ENCODE results near the gene ANTXR1. TPM values are rescaled to one million over a fixed set of nuclear protein-coding genes. Genes with fewer than 3 reads are reported as not detected.
"Not testable (repeated sequence)": the region's sequence is repeated elsewhere in the genome, so short reads cannot be mapped to it uniquely, and the experiment has no call there.

ANTXR1 gene
- total RNA-seq, 1 donor from 2014 or later = 144 TPM

DNA sequence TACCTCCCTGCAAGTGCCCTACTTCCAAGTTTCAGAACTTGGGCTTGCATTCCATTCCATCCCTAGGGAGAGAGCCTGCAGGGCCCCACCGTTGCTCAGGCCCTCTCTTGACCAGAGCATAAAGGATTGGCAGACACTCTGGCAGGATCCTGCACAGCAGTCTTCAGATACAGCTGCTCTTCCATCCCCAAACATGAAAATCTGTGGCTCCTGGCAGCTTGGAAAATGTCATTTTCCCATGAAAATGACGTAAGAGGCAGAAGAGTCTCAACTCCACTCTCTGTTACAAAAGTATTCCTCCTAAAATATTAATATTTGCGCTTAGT is 211.5 kb downstream of the ANTXR1 start:
- H3K27ac Mint-ChIP-seq = peak overlapping the region; percentile 47
- H3K36me3 Mint-ChIP-seq = peaks cover 28% of the 10 kb centered on the region
- no peaks in the 10 kb centered on the region for H3K27me3 Mint-ChIP-seq (ENCODE audit: low read depth)
- DNase-seq (ENCODE audit: low spot score in 2 of 2, unreplicated experiment in 2 of 2) = no peak
- TF ChIP-seq, protein P1, sequence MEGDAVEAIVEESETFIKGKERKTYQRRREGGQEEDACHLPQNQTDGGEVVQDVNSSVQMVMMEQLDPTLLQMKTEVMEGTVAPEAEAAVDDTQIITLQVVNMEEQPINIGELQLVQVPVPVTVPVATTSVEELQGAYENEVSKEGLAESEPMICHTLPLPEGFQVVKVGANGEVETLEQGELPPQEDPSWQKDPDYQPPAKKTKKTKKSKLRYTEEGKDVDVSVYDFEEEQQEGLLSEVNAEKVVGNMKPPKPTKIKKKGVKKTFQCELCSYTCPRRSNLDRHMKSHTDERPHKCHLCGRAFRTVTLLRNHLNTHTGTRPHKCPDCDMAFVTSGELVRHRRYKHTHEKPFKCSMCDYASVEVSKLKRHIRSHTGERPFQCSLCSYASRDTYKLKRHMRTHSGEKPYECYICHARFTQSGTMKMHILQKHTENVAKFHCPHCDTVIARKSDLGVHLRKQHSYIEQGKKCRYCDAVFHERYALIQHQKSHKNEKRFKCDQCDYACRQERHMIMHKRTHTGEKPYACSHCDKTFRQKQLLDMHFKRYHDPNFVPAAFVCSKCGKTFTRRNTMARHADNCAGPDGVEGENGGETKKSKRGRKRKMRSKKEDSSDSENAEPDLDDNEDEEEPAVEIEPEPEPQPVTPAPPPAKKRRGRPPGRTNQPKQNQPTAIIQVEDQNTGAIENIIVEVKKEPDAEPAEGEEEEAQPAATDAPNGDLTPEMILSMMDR (IDR thresholded peaks at IDR 0.05; ENCODE audit: unreplicated experiment) = no peak
- peaks cover 11% of the 10 kb centered on the region for H3K4me1 Mint-ChIP-seq
- no peaks in the 10 kb centered on the region for H3K9me3 Mint-ChIP-seq
- H3K4me3 Mint-ChIP-seq = no peak overlapping the region

DNA sequence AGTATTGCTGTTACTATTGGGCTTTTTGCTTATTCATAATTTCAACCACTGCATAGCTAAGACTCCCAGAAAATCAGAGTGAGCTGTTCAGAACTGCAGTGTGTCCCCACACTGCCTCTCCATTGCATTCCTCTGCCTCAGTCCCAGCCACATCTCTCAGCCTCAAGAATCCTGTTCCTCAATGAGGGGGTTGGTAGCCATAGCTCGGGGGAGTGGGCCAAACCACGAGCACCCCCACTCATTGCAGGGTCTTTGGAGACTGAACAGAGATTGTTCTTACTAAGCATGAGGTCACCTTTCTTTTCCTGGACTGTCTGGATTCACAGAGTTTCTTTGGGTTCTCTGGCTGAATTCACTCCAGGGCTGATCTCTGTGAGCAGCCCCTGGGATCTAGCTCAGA is 213.0 kb downstream of the ANTXR1 start:
- no peak overlapping the region for H3K4me3 Mint-ChIP-seq
- peaks cover 34% of the 10 kb centered on the region for H3K36me3 Mint-ChIP-seq
- peaks cover 2% of the 10 kb centered on the region for H3K9me3 Mint-ChIP-seq
- H3K4me1 Mint-ChIP-seq = peaks cover 11% of the 10 kb centered on the region
- H3K27ac Mint-ChIP-seq = no peak overlapping the region
- no peak for DNase-seq (ENCODE audit: low spot score in 2 of 2, unreplicated experiment in 2 of 2)
- TF ChIP-seq, protein P1 (IDR thresholded peaks at IDR 0.05; ENCODE audit: unreplicated experiment) = no peak
- H3K27me3 Mint-ChIP-seq (ENCODE audit: low read depth) = no peaks in the 10 kb centered on the region

GRCh38 chr2:69226903-69227302 is 213.9 kb downstream of the ANTXR1 start:
- DNase-seq (ENCODE audit: low spot score in 2 of 2, unreplicated experiment in 2 of 2) = no peak
- TF ChIP-seq, protein P1 (IDR thresholded peaks at IDR 0.05; ENCODE audit: unreplicated experiment) = no peak
- H3K4me1 Mint-ChIP-seq = peaks cover 11% of the 10 kb centered on the region
- H3K27ac Mint-ChIP-seq = no peak overlapping the region
- H3K36me3 Mint-ChIP-seq = peaks cover 41% of the 10 kb centered on the region
- no peak overlapping the region for H3K4me3 Mint-ChIP-seq
- H3K27me3 Mint-ChIP-seq (ENCODE audit: low read depth) = no peaks in the 10 kb centered on the region
- H3K9me3 Mint-ChIP-seq = peaks cover 5% of the 10 kb centered on the region

DNA sequence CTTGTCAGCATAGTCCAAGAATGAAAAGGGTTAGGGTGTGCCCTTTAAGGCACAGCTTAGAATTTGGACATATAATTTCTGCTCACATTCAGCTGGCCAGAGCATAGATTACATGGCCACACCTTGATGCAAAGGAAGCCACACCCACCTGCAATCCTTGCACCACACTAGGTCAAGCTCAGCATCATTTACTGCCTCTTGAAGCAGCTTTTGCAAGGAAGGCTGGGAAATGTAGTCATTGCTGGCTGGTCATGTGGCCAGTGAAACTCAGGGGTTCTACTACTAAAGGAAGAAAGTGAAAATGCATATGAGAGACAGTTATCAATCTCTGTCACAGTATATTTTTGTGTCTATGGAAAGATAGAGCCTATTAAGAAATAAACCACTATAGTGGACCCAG is 214.7 kb downstream of the ANTXR1 start:
- H3K36me3 Mint-ChIP-seq = peaks cover 41% of the 10 kb centered on the region
- H3K9me3 Mint-ChIP-seq = peaks cover 5% of the 10 kb centered on the region
- no peak overlapping the region for H3K4me3 Mint-ChIP-seq
- DNase-seq (ENCODE audit: low spot score in 2 of 2, unreplicated experiment in 2 of 2) = no peak
- H3K4me1 Mint-ChIP-seq = peaks cover 6% of the 10 kb centered on the region
- H3K27me3 Mint-ChIP-seq (ENCODE audit: low read depth) = no peaks in the 10 kb centered on the region
- H3K27ac Mint-ChIP-seq = no peak overlapping the region
- TF ChIP-seq, protein P1 (IDR thresholded peaks at IDR 0.05; ENCODE audit: unreplicated experiment) = no peak

DNA sequence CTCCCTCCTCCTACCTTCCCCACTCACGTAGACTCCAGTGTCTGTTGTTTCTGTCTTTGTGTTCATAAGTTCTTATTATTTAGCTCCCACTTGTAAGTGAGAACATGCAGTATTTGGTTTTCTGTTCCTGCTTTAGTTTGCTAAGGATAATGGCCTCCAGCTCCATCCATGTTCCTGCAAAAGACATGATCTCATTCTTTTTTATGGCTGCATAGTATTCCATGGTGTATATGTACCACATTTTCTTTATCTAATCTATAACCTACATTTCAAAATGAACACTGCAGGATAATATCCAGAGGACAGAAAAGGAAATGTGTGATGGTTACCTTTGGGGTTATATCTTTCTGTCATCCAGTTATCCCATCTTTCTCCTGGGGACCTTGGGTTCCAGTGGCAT is 218.0 kb downstream of the ANTXR1 start:
- H3K27ac Mint-ChIP-seq; H3K4me3 Mint-ChIP-seq; H3K27me3 Mint-ChIP-seq (ENCODE audit: low read depth); DNase-seq (ENCODE audit: low spot score in 2 of 2, unreplicated experiment in 2 of 2); H3K4me1 Mint-ChIP-seq; H3K9me3 Mint-ChIP-seq: not testable (repeated sequence)
- peaks cover 31% of the 10 kb centered on the region for H3K36me3 Mint-ChIP-seq

DNA sequence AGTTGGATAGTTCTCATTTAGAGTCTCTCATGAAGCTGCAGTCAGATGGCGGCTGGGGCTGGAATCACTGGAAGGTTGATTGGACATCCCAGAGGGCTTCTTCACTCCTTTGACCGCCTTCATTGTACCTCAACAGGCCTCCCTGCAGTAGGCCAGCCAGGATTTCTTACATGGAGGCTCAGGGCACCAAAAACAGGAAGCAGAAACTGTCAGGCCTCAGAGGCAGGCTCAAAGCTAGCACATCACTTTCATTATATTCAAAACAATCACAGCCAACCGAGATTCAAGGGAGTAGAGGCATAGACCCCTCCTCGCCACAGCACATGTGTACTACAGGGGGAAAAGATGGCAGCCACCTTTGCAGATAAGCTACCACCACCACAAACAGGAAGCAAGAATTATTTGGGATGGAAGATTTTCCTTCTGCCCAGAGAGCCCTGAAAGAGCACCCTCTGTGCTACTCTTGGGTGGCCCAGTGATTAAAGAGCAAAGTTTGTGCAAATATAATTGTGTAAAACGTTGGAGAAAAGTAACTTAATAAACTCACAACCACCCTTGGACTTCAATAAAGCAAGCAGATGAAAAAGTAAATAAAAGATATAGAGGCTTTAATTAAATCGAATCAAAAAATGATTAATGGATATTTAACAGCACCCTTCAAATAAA is 218.8 kb downstream of the ANTXR1 start:
- H3K27me3 Mint-ChIP-seq (ENCODE audit: low read depth) = no peaks in the 10 kb centered on the region

DNA sequence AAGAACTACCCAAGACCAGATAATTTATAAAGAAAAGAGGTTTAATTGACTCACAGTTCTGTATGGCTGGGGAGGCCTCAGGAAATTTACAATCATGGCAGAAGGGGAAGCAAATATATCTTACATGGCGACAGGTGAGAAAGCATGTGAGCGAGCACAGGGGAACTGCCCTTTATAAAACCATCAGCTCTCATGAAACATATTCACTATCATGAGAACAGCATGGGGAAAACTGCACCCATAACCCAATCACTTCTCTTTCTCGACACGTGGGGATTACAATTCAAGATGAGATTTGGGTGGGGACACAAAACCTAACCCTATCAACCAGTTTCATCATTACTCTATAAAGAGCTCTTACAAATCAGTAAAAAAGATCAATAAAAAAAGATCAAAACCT is 222.9 kb downstream of the ANTXR1 start:
- H3K4me1 Mint-ChIP-seq; DNase-seq (ENCODE audit: low spot score in 2 of 2, unreplicated experiment in 2 of 2); H3K27ac Mint-ChIP-seq; H3K9me3 Mint-ChIP-seq; H3K27me3 Mint-ChIP-seq (ENCODE audit: low read depth); H3K4me3 Mint-ChIP-seq: not testable (repeated sequence)
- H3K36me3 Mint-ChIP-seq = peaks cover 33% of the 10 kb centered on the region

More for the DNA sequence above, 218.8 kb downstream of the ANTXR1 start:
- Mint-ChIP-seq H3K4me3 (no peak overlapping the region), H3K9me3 (peaks cover 5% of the 10 kb centered on the region), H3K36me3 (peaks cover 26% of the 10 kb centered on the region), H3K4me1 (no peaks in the 10 kb centered on the region), H3K27ac (peak overlapping the region; percentile 57)
- TF ChIP-seq, protein P1 (IDR thresholded peaks at IDR 0.05; ENCODE audit: unreplicated experiment) = no peak
- DNase-seq (ENCODE audit: low spot score in 2 of 2, unreplicated experiment in 2 of 2) = no peak
